ENCODE measurements around the gene KRTAP4-3. TPM values are rescaled to one million over a fixed set of nuclear protein-coding genes. Genes with fewer than 3 reads are reported as not detected.
"Not testable (repeated sequence)": the region's sequence is repeated elsewhere in the genome, so short reads cannot be mapped to it uniquely, and the experiment has no call there.

The KRTAP4-3 gene
- total RNA-seq, 1 donor from 2014 or later, result not detected

DNA sequence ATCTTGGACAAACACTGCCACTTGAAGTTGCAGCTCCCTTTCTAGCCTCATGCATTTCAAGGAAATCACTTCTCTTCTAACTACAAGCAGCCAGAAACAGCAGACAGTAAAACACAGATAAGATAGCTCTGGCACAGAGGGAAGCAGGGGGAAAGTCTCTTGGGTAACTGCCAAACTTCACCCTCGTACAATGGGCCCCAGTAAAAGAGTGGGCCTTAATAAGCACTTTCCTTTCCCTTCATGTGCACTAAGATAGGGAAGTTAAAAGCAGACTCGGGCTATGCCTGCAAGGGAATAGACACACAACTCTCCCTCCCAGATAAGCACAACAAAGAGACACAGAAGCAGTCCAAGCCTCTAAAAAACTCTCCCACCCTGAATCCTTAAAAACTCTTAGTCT, 14.2 kb downstream of the KRTAP4-3 start:
- H3F3A ChIP-seq (ENCODE audit: low read depth), result no peaks in the 10 kb centered on the region
- no peaks in the 10 kb centered on the region for H3K9me3 Mint-ChIP-seq
- H3K27ac ChIP-seq, result no peak overlapping the region
- H3K4me2 ChIP-seq, result no peak overlapping the region
- H4K20me1 ChIP-seq (ENCODE audit: low read depth), result no peaks in the 10 kb centered on the region
- no peak overlapping the region for H3K27ac Mint-ChIP-seq
- H3K36me3 Mint-ChIP-seq, result no peaks in the 10 kb centered on the region
- peak overlapping the region; percentile 52 for H2AFZ ChIP-seq (replicated peaks)
- no peaks in the 10 kb centered on the region for H3K79me2 ChIP-seq (ENCODE audit: low read depth)
- H3K4me3 Mint-ChIP-seq, result no peak overlapping the region
- H3K4me1 ChIP-seq, result no peaks in the 10 kb centered on the region
- no peak for DNase-seq (ENCODE audit: low spot score)
- TF ChIP-seq EZH2phosphoT487 (IDR thresholded peaks at IDR 0.05) (no peak), EZH2 (IDR thresholded peaks at IDR 0.05) (no peak)
- TF ChIP-seq, protein P1, sequence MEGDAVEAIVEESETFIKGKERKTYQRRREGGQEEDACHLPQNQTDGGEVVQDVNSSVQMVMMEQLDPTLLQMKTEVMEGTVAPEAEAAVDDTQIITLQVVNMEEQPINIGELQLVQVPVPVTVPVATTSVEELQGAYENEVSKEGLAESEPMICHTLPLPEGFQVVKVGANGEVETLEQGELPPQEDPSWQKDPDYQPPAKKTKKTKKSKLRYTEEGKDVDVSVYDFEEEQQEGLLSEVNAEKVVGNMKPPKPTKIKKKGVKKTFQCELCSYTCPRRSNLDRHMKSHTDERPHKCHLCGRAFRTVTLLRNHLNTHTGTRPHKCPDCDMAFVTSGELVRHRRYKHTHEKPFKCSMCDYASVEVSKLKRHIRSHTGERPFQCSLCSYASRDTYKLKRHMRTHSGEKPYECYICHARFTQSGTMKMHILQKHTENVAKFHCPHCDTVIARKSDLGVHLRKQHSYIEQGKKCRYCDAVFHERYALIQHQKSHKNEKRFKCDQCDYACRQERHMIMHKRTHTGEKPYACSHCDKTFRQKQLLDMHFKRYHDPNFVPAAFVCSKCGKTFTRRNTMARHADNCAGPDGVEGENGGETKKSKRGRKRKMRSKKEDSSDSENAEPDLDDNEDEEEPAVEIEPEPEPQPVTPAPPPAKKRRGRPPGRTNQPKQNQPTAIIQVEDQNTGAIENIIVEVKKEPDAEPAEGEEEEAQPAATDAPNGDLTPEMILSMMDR (IDR thresholded peaks at IDR 0.05), result no peak
- H3K9ac ChIP-seq, result no peak overlapping the region
- H3K4me3 ChIP-seq, result no peak overlapping the region
- H3K27me3 Mint-ChIP-seq (ENCODE audit: insufficient read depth, low read depth), result peaks cover 2% of the 10 kb centered on the region
- no peaks in the 10 kb centered on the region for H3K4me1 Mint-ChIP-seq
- H3K9me3 ChIP-seq (ENCODE audit: low read depth), result no peaks in the 10 kb centered on the region
- no peaks in the 10 kb centered on the region for H3K36me3 ChIP-seq
- H3K27me3 ChIP-seq, result no peaks in the 10 kb centered on the region

DNA sequence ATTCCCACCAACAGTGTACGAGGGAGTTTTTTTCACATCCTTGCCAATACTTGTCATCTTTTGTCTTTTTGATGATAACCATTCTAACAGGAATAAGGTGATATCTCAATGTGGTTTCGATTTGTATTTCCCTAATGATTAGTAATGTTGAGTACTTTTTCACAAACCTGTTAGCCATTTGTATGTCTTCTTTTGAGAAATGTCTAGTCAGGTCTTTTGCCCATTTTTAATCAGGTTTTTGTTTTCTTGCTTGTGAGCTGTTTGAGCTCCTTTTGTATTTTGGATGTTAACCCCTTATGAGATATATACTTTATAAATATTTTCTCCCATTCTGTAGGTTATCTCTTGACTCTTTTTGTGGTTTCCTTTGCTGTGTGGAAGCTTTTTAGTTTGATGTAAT, 16.5 kb downstream of the KRTAP4-3 start:
- TF ChIP-seq, protein P1 (IDR thresholded peaks at IDR 0.05), result no peak
- no peak for TF ChIP-seq EZH2phosphoT487 (IDR thresholded peaks at IDR 0.05)
- peaks cover 2% of the 10 kb centered on the region for H3K27me3 Mint-ChIP-seq (ENCODE audit: insufficient read depth, low read depth)
- no peak for DNase-seq (ENCODE audit: low spot score)
- no peaks in the 10 kb centered on the region for H3K79me2 ChIP-seq (ENCODE audit: low read depth)
- H2AFZ ChIP-seq (replicated peaks), result no peak overlapping the region
- no peak overlapping the region for H3K27ac ChIP-seq
- no peaks in the 10 kb centered on the region for H3F3A ChIP-seq (ENCODE audit: low read depth)
- no peaks in the 10 kb centered on the region for H3K4me1 ChIP-seq
- H3K9me3 ChIP-seq (ENCODE audit: low read depth), result no peaks in the 10 kb centered on the region
- no peak overlapping the region for H3K9ac ChIP-seq
- no peak overlapping the region for H3K4me3 ChIP-seq
- no peaks in the 10 kb centered on the region for H3K36me3 Mint-ChIP-seq
- H3K27me3 ChIP-seq, result no peaks in the 10 kb centered on the region
- H3K4me2 ChIP-seq, result no peak overlapping the region
- H3K27ac Mint-ChIP-seq, result no peak overlapping the region
- H3K9me3 Mint-ChIP-seq, result no peaks in the 10 kb centered on the region
- no peaks in the 10 kb centered on the region for H3K36me3 ChIP-seq
- H3K4me3 Mint-ChIP-seq, result no peak overlapping the region
- no peaks in the 10 kb centered on the region for H4K20me1 ChIP-seq (ENCODE audit: low read depth)
- no peaks in the 10 kb centered on the region for H3K4me1 Mint-ChIP-seq

DNA sequence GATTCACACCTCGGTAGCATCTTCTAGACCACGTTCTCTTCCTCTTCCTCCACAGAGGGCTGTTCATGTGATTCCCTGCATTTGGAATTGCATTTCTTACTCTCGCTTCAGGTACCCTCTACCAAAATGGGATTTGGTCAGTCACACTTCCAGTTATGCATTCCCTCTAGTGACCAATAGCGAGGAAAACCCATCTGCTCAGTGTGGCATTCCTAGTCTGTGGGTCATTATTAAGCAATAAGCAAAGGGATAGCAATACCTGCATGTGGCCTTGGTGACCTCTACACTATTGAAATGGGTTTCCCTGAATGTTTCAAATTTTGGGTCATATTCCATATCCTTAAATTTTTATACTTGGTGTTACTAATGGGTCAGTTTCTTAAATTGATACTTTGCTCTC, 18.0 kb downstream of the KRTAP4-3 start:
- no peak overlapping the region for H3K27ac ChIP-seq
- no peaks in the 10 kb centered on the region for H3K36me3 ChIP-seq
- H2AFZ ChIP-seq (replicated peaks), result no peak overlapping the region
- no peaks in the 10 kb centered on the region for H3F3A ChIP-seq (ENCODE audit: low read depth)
- no peak overlapping the region for H3K9ac ChIP-seq
- H3K4me1 ChIP-seq, result no peaks in the 10 kb centered on the region
- H3K4me2 ChIP-seq, result no peak overlapping the region
- H4K20me1 ChIP-seq (ENCODE audit: low read depth), result no peaks in the 10 kb centered on the region
- TF ChIP-seq, protein P1 (IDR thresholded peaks at IDR 0.05), result no peak
- TF ChIP-seq EZH2phosphoT487 (IDR thresholded peaks at IDR 0.05), result no peak
- no peak for TF ChIP-seq EZH2 (IDR thresholded peaks at IDR 0.05)
- no peaks in the 10 kb centered on the region for H3K79me2 ChIP-seq (ENCODE audit: low read depth)
- H3K27me3 ChIP-seq, result no peaks in the 10 kb centered on the region
- Mint-ChIP-seq H3K36me3 (no peaks in the 10 kb centered on the region), H3K9me3 (no peaks in the 10 kb centered on the region), H3K4me1 (no peaks in the 10 kb centered on the region), H3K27ac (no peak overlapping the region), H3K27me3 (ENCODE audit: insufficient read depth, low read depth) (peaks cover 2% of the 10 kb centered on the region), H3K4me3 (no peak overlapping the region)
- no peak overlapping the region for H3K4me3 ChIP-seq
- no peaks in the 10 kb centered on the region for H3K9me3 ChIP-seq (ENCODE audit: low read depth)
- no peak for DNase-seq (ENCODE audit: low spot score)

DNA sequence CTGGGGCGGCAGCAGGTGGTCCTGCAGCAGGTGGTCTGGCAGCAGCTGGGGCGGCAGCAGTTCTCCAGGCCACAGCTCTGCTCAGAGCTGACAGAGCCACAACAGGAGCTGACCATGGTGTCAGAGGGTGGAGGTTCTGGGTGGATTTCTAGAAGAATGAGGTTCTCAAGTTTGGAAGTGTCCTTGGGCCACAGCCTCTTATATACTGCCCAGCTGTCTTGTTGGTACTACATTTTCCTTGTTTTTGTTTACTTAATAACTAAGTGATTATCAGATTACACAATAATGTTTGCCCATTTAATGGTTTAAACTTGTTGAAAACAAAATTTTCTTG, 18.4 kb downstream of the KRTAP4-3 start, which contains the start of gene KRTAP4-5:
Gene KRTAP4-5 (minus strand): TSS at position 174 of the 334 bp plus-strand sequence. CDS start 58 bp downstream, at position 116.
- H4K20me1 ChIP-seq (ENCODE audit: low read depth), result no peaks in the 10 kb centered on the region
- no peaks in the 10 kb centered on the region for H3K36me3 ChIP-seq
- H3K4me3 Mint-ChIP-seq, result no peak within 1 kb of the TSS
- H3K36me3 Mint-ChIP-seq, result no peaks in the 10 kb centered on the region
- H3K9ac ChIP-seq, result no peak within 1 kb of the TSS
- no peaks in the 10 kb centered on the region for H3K4me1 Mint-ChIP-seq
- no peaks in the 10 kb centered on the region for H3K79me2 ChIP-seq (ENCODE audit: low read depth)
- no peaks in the 10 kb centered on the region for H3K9me3 ChIP-seq (ENCODE audit: low read depth)
- H3K4me1 ChIP-seq, result no peaks in the 10 kb centered on the region
- no peak within 1 kb of the TSS for H3K4me3 ChIP-seq
- H3K9me3 Mint-ChIP-seq, result no peaks in the 10 kb centered on the region
- no peaks in the 10 kb centered on the region for H3K27me3 ChIP-seq
- TF ChIP-seq EZH2phosphoT487 (IDR thresholded peaks at IDR 0.05) (no peak), EZH2 (IDR thresholded peaks at IDR 0.05) (no peak)
- TF ChIP-seq, protein P1 (IDR thresholded peaks at IDR 0.05), result no peak
- H3K27ac Mint-ChIP-seq, result no peak within 1 kb of the TSS
- H3K4me2 ChIP-seq, result no peak within 1 kb of the TSS
- H3K27ac ChIP-seq, result no peak within 1 kb of the TSS
- peaks cover 2% of the 10 kb centered on the region for H3K27me3 Mint-ChIP-seq (ENCODE audit: insufficient read depth, low read depth)
- no peaks in the 10 kb centered on the region for H3F3A ChIP-seq (ENCODE audit: low read depth)
- no peak for DNase-seq (ENCODE audit: low spot score)
- no peak within 1 kb of the TSS for H2AFZ ChIP-seq (replicated peaks)

- not testable (repeated sequence) for H3K4me3 ChIP-seq; H3K4me3 Mint-ChIP-seq; H3K9me3 ChIP-seq (ENCODE audit: low read depth); H3K27me3 ChIP-seq; H3K4me1 Mint-ChIP-seq; H2AFZ ChIP-seq (replicated peaks); H3K9ac ChIP-seq; H3K9me3 Mint-ChIP-seq; H3F3A ChIP-seq (ENCODE audit: low read depth); H3K4me1 ChIP-seq; H3K4me2 ChIP-seq; H3K36me3 ChIP-seq; H3K27ac Mint-ChIP-seq; H4K20me1 ChIP-seq (ENCODE audit: low read depth); DNase-seq (ENCODE audit: low spot score); H3K79me2 ChIP-seq (ENCODE audit: low read depth); H3K27me3 Mint-ChIP-seq (ENCODE audit: insufficient read depth, low read depth); H3K36me3 Mint-ChIP-seq; H3K27ac ChIP-seq
Observed at GRCh38 chr17:41148971-41149651, 18.9 kb downstream of the KRTAP4-3 start.
